ENCODE measurements around the gene NEMP2.

- TF ChIP-seq CTCF (IDR thresholded peaks at IDR 0.05) (no peak), EZH2 (IDR thresholded peaks at IDR 0.05) (no peak)
Measured at GRCh38 chr2:190467575-190468083, 66.9 kb downstream of the NEMP2 start.
